ENCODE measurements around the gene ZDHHC14. TPM values are rescaled to one million over a fixed set of nuclear protein-coding genes. Genes with fewer than 3 reads are reported as not detected.
"Not testable (repeated sequence)": the region's sequence is repeated elsewhere in the genome, so short reads cannot be mapped to it uniquely, and the experiment has no call there.

Gene ZDHHC14
- polyA plus RNA-seq, 6 donors from 2014 or later = 1.7 to 10.5 (median 4.1) TPM

DNA sequence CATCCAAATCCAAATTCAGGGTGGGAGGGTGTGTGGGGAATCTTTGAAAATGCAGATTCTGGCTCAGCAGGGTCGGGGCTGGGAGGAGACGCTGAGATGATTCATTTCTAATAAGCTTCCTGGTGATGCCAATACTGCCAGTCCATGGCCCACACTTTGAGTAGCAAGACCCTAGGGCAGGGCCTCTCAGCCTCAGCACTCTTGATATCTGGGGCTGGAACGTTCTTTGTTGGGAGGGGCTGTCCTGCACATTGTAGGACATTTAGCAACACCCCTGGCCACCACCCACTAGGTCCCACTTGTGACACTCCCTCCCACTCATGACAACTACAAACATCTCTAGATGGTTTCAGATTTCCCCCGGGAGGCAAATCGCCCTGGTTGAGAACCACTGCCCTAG, 191.0 kb downstream of the ZDHHC14 start:
- Mint-ChIP-seq H3K27ac (peak overlapping the region in 2 of 6 donors; percentile 68 to 71), H3K9me3 (no peaks in the 10 kb centered on the region), H3K4me3 (peak overlapping the region in 5 of 8 donors; percentile 7 to 55 (median 35)), H3K27me3 (no peaks in the 10 kb centered on the region), H3K36me3 (peaks cover 5 to 17% of the 10 kb centered on the region in 2 donors), H3K4me1 (peaks cover 40 to 66% (median 50%) of the 10 kb centered on the region in 3 donors)
- no peak for ATAC-seq (ENCODE audit: low read depth in 2 of 2)
- DNase-seq = no peak

DNA sequence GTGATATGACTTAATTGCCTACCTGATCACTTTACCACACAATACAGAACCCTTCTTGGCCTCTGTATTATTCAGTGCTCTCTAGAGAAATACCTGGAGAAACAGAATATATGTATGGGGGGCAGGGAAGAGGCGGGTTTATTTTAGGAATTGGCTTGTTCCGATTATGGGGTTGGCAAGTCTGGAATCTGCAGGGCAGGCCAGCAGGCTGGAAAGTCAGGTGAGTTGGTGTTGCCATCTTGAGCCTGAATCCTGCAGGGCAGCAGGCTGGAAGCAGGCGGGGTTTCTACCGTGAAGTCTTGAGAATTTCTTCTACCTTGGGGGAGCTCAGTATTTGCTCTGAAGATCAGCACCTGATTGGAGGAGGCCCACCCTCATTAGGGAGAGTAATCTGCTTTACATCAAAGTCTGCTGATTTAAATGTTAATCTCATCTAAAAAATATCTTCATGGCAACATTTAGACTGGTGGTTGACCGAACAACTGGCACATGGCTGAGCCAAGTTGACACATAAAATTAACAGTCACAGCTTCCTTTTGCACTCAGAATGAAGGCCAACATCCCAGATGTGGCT, 193.9 kb downstream of the ZDHHC14 start:
- DNase-seq (no peak), ATAC-seq (ENCODE audit: low read depth in 2 of 2) (no peak)
- Mint-ChIP-seq H3K9me3 (peaks cover 0 to 13% (median 10%) of the 10 kb centered on the region in 7 donors), H3K36me3 (peaks cover 15 to 25% of the 10 kb centered on the region in 2 donors), H3K27ac (peak overlapping the region in 1 of 6 donors; percentile 24), H3K4me3 (no peak overlapping the region), H3K4me1 (peaks cover 51 to 62% (median 56%) of the 10 kb centered on the region in 3 donors), H3K27me3 (no peaks in the 10 kb centered on the region)

DNA sequence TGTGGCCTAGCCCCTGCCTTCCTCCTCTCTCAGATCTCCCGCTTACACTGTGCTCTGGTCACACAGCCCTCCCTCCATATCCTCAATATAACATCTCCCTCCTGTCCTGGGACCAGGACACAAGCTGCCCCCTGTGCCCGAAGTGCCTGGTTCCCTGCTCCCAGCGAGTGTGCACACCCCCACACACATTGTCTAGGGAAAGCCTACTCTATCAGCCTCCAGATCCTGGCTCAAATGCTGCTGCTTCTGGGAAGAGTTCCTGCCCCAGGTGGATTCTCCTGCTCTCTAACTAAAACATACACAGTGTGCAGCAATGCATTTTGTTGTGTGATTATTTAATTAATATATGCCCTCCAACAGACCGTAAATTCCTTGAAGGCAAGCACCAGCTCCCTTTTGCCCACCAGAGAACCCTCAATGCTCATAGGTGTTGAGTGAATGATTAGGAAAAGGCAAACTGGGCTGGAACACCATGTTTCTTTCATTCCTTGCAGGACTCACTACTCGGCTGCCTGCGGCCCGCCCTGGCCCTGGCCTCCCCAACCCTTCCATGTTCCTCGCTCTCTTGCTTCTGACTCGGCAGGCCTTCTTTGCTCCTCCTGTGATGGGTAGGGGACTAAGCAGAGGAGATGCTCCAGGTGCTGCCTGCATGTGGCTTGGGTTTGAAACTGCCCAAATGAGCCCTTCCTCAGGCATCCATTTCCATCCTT, 194.6 kb downstream of the ZDHHC14 start:
- Mint-ChIP-seq H3K27ac (no peak overlapping the region), H3K9me3 (peaks cover 0 to 13% (median 10%) of the 10 kb centered on the region in 7 donors), H3K4me3 (no peak overlapping the region), H3K27me3 (no peaks in the 10 kb centered on the region), H3K36me3 (peaks cover 15 to 25% of the 10 kb centered on the region in 2 donors), H3K4me1 (peaks cover 51 to 62% (median 55%) of the 10 kb centered on the region in 3 donors)
- DNase-seq = no peak
- ATAC-seq (ENCODE audit: low read depth in 2 of 2) = no peak

DNA sequence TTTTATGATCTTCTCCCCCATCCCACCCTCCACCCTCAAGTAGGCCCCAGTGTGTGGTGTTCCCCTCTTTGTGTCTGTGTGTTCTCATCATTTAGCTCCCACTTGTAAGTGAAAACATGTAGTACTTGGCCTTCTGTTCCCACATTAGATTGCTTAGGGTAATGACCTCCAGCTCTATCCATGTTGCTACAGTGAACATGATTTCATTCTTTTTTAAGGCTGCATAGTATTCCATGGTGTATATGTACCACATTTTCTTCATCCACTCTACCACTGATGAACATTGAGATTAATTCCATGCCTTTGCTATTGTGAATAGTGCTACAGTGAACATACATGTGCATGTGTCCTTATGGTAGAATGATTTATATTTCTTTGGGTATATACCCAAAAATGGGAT, 196.0 kb downstream of the ZDHHC14 start:
- H3K27ac Mint-ChIP-seq; ATAC-seq (ENCODE audit: low read depth in 2 of 2): not testable (repeated sequence)
- H3K9me3 Mint-ChIP-seq = peaks cover 0 to 17% (median 11%) of the 10 kb centered on the region in 7 donors

DNA sequence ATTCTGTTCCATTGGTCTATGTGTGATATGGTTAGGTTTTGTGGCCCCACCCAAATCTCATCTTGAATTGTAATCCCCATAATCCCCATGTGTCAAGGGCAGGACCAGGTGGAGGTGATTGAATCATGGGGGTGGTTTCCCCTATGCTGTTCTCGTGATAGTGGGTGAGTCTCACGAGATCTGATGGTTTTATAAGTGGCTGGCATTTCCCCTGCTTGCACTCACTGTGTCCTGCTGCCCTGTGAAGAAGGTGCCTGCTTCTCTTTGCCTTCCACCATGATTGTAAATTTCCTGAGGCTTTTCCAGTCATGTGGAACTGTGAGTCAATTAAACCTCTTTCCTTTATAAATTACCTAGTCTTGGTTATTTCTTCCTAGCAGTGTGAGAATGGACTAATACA, 197.5 kb downstream of the ZDHHC14 start:
- H3K27me3 Mint-ChIP-seq; DNase-seq; H3K27ac Mint-ChIP-seq; ATAC-seq (ENCODE audit: low read depth in 2 of 2): not testable (repeated sequence)
- peaks cover 41 to 59% (median 58%) of the 10 kb centered on the region in 3 donors for H3K4me1 Mint-ChIP-seq
- peaks cover 29 to 39% of the 10 kb centered on the region in 2 donors for H3K36me3 Mint-ChIP-seq
- H3K9me3 Mint-ChIP-seq = peaks cover 5 to 25% (median 19%) of the 10 kb centered on the region in 7 donors
- H3K4me3 Mint-ChIP-seq = peak overlapping the region in 1 of 8 donors; percentile 41

More for the DNA sequence above, 196.0 kb downstream of the ZDHHC14 start:
- H3K36me3 Mint-ChIP-seq = peaks cover 15 to 25% of the 10 kb centered on the region in 2 donors
- not testable (repeated sequence) for H3K27me3 Mint-ChIP-seq, H3K4me3 Mint-ChIP-seq, DNase-seq
- H3K4me1 Mint-ChIP-seq = peaks cover 45 to 57% (median 50%) of the 10 kb centered on the region in 3 donors

DNA sequence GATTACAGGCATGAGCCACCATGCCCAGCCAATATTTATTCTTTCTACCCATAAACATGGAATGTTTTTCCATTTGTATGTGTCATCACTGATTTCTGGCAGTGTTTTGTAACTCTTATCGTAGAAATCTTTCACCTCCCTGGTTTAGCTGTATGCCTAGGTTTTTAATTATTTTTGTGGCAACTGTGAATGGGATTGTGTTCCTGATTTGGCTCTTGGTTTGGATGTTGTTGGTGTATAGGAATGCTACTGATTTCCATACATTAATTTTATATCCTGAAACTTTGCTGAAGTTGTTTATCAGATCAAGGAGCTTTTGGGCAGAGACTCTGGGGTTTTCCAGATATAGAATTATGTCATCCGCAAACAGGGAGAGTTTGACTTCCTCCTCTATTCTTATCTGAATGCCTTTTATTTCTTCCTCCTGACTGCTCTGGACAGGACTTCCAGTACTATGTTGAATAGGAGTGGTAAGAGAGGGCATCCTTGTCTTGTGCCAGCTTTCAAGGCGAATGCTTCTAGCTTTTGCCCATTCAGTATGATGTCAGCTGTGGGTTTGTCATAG, 198.6 kb downstream of the ZDHHC14 start:
- Mint-ChIP-seq H3K4me1 (peaks cover 39 to 61% (median 57%) of the 10 kb centered on the region in 3 donors), H3K9me3 (peaks cover 5 to 25% (median 19%) of the 10 kb centered on the region in 7 donors), H3K36me3 (peaks cover 26 to 36% of the 10 kb centered on the region in 2 donors), H3K27me3 (no peaks in the 10 kb centered on the region), H3K27ac (peak overlapping the region in 2 of 6 donors; percentile 25 to 47), H3K4me3 (peak overlapping the region in 1 of 8 donors; percentile 40)
- ATAC-seq (ENCODE audit: low read depth in 2 of 2) = no peak
- no peak for DNase-seq

DNA sequence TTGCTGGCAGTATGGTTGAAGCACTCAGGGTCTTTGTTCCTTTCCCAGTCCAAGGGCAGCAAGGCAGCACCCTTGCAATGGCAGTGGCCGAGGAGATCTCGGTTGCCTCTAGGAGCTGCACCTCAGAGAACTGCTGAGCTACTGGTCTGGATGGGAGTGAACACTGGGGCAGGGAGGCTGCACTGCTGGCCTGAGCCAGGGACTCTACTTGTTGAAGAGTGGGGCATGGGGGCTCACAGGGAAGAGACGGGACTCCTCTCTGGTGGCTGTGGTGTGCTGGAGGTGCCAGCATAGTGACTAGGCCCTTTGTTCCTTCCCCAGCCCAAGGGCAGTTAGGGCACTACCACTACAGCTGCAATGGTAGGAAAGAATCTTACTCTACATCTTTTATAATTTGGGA, 203.0 kb downstream of the ZDHHC14 start:
- Mint-ChIP-seq H3K36me3 (peaks cover 14 to 19% of the 10 kb centered on the region in 2 donors), H3K4me1 (peaks cover 30 to 59% (median 58%) of the 10 kb centered on the region in 3 donors), H3K9me3 (peaks cover 2 to 20% (median 12%) of the 10 kb centered on the region in 7 donors), H3K4me3 (no peak overlapping the region), H3K27me3 (no peaks in the 10 kb centered on the region), H3K27ac (peak overlapping the region in 1 of 6 donors; percentile 91)
- ATAC-seq (ENCODE audit: low read depth in 2 of 2) = no peak
- DNase-seq = no peak

DNA sequence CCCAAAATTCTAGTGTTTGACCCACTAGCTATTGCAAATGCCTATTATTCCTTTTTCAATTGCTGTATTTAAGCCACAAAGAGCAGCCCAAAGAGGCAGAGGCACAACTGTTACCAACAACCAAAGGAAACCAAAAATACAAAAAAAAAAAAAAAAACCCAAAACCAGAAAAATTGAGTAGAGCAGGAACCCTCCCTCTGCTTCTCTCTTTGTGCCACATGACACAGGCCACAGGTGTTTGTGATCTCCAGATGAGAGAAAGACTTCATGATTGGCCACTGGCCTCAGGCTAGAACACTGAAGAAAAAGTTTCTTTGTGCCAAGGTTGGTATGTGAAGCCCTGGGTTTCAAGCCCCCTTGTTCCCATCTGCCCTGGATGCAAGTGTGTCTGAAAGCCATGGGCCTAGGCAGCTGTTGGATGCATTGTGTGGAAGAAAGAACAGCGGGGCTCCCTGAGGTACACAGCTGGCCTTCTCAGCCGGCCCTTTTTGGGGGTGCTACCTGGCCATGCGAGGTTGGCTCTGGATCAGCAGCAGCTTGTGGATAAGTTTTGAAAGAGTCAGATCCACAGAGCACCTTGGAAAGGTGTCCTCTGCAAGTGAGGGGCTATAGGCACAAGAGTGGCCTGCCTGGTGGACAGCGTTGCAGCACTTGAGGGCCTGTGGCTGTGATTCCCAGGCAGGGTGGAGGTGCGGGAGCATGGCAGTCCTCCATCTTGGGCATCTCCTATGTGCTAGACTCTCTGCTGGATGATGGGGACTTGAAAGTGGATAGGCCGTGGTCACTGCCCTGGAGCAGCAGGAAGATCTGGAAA, 204.5 kb downstream of the ZDHHC14 start:
- peaks cover 20 to 33% of the 10 kb centered on the region in 2 donors for H3K36me3 Mint-ChIP-seq
- H3K4me3 Mint-ChIP-seq = no peak overlapping the region
- no peak for DNase-seq
- H3K9me3 Mint-ChIP-seq = peaks cover 10 to 26% (median 23%) of the 10 kb centered on the region in 7 donors
- ATAC-seq (ENCODE audit: low read depth in 2 of 2) = no peak
- peak overlapping the region in 1 of 6 donors; percentile 26 for H3K27ac Mint-ChIP-seq
- H3K4me1 Mint-ChIP-seq = peaks cover 28 to 51% (median 47%) of the 10 kb centered on the region in 3 donors
- H3K27me3 Mint-ChIP-seq = no peaks in the 10 kb centered on the region

DNA sequence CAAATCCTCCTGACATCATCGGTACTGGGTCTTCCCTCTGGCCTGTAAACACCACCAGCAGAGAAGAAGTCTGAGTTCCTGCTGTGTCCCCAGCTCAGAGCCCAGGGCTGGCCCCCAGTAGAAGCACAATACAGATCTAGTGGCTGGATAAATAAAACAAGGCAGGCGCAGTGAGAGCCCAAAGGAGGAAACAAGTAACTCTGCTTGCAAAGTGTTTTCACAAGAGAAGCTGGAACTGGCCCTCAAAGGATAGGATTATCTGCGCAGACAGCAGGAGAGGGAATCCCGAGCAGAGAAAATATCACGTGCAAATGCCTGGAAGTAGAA, 205.1 kb downstream of the ZDHHC14 start:
- Mint-ChIP-seq H3K4me1 (peaks cover 25 to 45% (median 41%) of the 10 kb centered on the region in 3 donors), H3K36me3 (peaks cover 23 to 36% of the 10 kb centered on the region in 2 donors), H3K27ac (peak overlapping the region in 2 of 6 donors; percentile 26 to 79), H3K4me3 (no peak overlapping the region), H3K27me3 (no peaks in the 10 kb centered on the region), H3K9me3 (peaks cover 10 to 26% (median 25%) of the 10 kb centered on the region in 7 donors)
- ATAC-seq (ENCODE audit: low read depth in 2 of 2) (no peak), DNase-seq (no peak)

DNA sequence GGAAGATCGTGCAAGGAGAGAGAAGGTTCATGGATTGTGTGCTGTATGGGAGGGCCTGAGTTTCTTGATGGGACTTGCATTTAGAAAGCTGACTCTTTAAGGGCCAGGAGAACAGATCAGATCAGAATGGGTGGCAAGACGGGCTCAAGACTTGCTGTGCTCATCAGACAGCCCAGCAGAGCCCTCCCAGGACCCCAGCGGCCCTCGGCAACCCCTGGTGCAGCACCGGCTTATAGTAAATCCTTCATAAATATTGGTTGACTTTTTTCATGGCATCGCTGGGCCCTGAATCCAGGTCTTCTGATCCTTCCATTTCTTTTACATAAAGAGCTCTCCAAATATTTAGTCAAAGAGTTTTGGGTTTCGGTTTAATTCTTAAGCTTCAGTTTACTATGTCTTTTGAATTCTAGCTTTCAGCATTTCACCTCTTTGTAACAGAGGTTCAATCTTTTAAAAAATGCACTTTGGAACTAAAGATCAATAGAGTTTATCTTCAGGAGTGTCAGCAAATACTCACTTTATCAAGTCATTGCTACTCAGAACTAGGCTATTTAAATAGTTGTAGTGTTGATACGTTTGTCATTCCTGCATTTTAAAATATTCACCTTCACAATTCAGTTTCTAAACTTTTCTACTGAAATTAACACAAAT, 205.6 kb downstream of the ZDHHC14 start:
- Mint-ChIP-seq H3K9me3 (peaks cover 13 to 32% (median 30%) of the 10 kb centered on the region in 7 donors), H3K36me3 (peaks cover 29 to 41% of the 10 kb centered on the region in 2 donors), H3K4me3 (no peak overlapping the region), H3K4me1 (peaks cover 30 to 46% (median 35%) of the 10 kb centered on the region in 3 donors), H3K27ac (peak overlapping the region in 1 of 6 donors; percentile 79), H3K27me3 (no peaks in the 10 kb centered on the region)
- ATAC-seq (ENCODE audit: low read depth in 2 of 2) (no peak), DNase-seq (no peak)

DNA sequence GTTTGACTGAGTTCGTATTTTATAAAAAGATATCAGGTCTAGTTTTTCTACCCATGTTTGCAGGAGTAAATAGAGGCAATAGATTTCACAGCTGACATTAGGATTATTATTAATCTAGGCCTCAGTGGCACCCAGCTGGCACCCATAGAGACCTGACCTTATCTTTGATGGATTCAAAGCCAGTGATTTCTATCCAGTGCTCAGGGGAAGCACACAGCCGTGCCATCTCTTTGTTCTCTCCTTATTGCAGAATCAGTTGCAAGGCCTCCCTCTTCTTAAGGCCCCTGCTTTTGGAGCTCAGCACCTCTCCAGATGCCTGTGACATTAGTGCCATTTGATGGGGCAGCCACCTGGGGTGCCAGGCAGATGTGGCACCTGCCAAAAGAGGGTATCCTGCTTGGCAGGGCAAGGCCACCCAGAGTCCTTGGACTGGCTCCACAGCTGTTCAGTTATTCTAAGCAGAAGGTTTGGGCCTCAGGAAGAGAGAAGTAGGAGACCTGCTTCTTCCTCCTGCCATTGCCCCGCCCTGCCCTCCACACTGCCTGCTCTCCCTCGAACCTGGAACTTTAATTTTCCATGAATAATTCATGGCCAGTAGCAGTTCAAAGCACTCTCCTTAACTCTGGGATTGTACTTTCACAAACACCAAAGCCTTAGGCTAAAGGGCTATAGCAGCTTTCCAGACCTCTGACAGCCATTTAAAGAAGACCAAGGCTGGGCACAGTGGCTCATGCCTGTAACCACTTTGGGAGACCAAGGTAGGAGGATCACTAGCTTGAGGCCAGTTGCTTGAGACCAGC, 206.3 kb downstream of the ZDHHC14 start:
- DNase-seq = no peak
- peak overlapping the region in 3 of 6 donors; percentile 17 to 56 (median 26) for H3K27ac Mint-ChIP-seq

DNA sequence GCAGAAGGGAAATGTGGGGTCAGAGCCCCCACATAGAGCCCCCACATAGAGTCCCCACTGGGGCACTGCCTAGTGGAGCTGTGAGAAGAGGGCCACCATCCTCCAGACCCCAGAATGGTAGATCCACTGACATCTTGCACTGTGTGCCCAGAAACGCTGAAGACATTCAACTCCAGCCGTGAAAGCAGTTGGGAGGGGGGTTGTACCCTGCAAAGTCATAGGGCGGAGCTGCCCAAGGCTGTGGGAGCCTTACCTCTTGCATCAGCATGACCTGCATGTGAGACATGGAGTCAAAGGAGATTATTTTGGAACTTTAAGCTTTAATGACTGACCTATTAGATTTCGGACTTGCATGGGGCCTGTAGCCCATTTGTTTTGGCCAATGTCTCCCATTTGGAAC, 209.7 kb downstream of the ZDHHC14 start:
- H3K27me3 Mint-ChIP-seq; DNase-seq; H3K4me3 Mint-ChIP-seq; H3K27ac Mint-ChIP-seq; ATAC-seq (ENCODE audit: low read depth in 2 of 2): not testable (repeated sequence)
- Mint-ChIP-seq H3K36me3 (peaks cover 25 to 42% of the 10 kb centered on the region in 2 donors), H3K9me3 (peaks cover 11 to 28% (median 17%) of the 10 kb centered on the region in 7 donors), H3K4me1 (peaks cover 20 to 51% (median 23%) of the 10 kb centered on the region in 3 donors)

More for the DNA sequence above, 206.3 kb downstream of the ZDHHC14 start:
- no peak overlapping the region for H3K4me3 Mint-ChIP-seq
- H3K9me3 Mint-ChIP-seq = peaks cover 13 to 30% (median 26%) of the 10 kb centered on the region in 7 donors
- H3K4me1 Mint-ChIP-seq = peaks cover 31 to 47% (median 34%) of the 10 kb centered on the region in 3 donors
- H3K27me3 Mint-ChIP-seq = no peaks in the 10 kb centered on the region
- no peak for ATAC-seq (ENCODE audit: low read depth in 2 of 2)
- H3K36me3 Mint-ChIP-seq = peaks cover 28 to 40% of the 10 kb centered on the region in 2 donors
